Prostate gland (tissue), 2 donors: ENCODE data around the gene HBB. TPM values are rescaled to one million over a fixed set of nuclear protein-coding genes. Genes with fewer than 3 reads are reported as not detected.

ENCODE experiments used
- DNase-seq: peaks from one replicate; pipeline ENCODE4 v3.0.0-alpha.2; 2019; ENCODE audit warnings: low spot score
- H3K27ac ChIP-seq, 2 donors: fragments of 200-600 bp; sonication (generic); 2 replicates each; pipeline ENCODE4 v1.5.1; 2017 to 2019
- H3K27me3 ChIP-seq: fragments of 200-600 bp; sonication (generic); replicated peaks from 2 replicates; pipeline ENCODE4 v1.5.1; 2019; ENCODE audit not compliant: insufficient read depth
- H3K36me3 ChIP-seq, 2 donors: fragments of 200-600 bp; sonication (generic); 1 replicate in 1 of 2; 2 replicates in 1 of 2; pipeline versions ENCODE4 v1.5.1 to v1.8.1; 2017 to 2019
- H3K4me1 ChIP-seq: fragments of 200-600 bp; sonication (generic); replicated peaks from 2 replicates; pipeline ENCODE4 v1.5.1; 2019
- H3K4me3 ChIP-seq, 2 donors: fragments of 200-600 bp; sonication (generic); 2 replicates each; pipeline ENCODE4 v1.5.1; 2017 to 2019
- H3K9me3 ChIP-seq: fragments of 200-600 bp; sonication (generic); 2 replicates; pipeline ENCODE4 v1.5.1; 2017
- POLR2A ChIP-seq: fragments of 450-650 bp; IDR thresholded peaks from one replicate; pipeline ENCODE4 v1.6.1; 2016; ENCODE audit warnings: antibody characterized with exemption, mild to moderate bottlenecking
- POLR2AphosphoS5 ChIP-seq: sonication (generic); formaldehyde crosslinking; IDR thresholded peaks from one replicate; pipeline ENCODE4 v1.6.1; 2017; ENCODE audit warnings: antibody characterized with exemption
- WGBS: methylation state at CpG from one replicate; pipeline ENCODE4 v1.1.5; 2018; 5-methylcytosine and 5-hydroxymethylcytosine counted together
- intact Hi-C: fragments of 100-400 bp; cut with DNase I; formaldehyde crosslinking; loops from one replicate; pipeline ENCODE4 v1.14.2; 2022
- total RNA-seq, 2 donors: library from RNA; depleted of rRNA; stranded (reverse); fragments of >200 nt; gene quantifications; one replicate each; pipeline ENCODE4 v1.1.0, GENCODE V29; 2016
- TF ChIP-seq, protein P1 (sequence below), 4 experiments: fragments of 200-600 bp in 2 of 4; fragments of 450-650 bp in 2 of 4; sonication (generic) in 2 of 4; IDR thresholded peaks; 1 replicate in 3 of 4; 2 replicates in 1 of 4; pipeline ENCODE4 v1.5.1; 2016 to 2019; ENCODE audit warnings: antibody characterized with exemption in 4 of 4, mild to moderate bottlenecking in 2 of 4, moderate library complexity in 2 of 4

HBB gene
- total RNA-seq, 2 donors from 2014 or later: 9.5 to 15.7 TPM

- Histone ChIP-seq H3K27me3 (no peaks in the 10 kb centered on the region), H3K27ac (no peak overlapping the region), H3K36me3 (no peaks in the 10 kb centered on the region), H3K4me3 (no peak overlapping the region), H3K9me3 (no peaks in the 10 kb centered on the region), H3K4me1 (no peaks in the 10 kb centered on the region)
- no peak for DNase-seq
- intact Hi-C loops: no loop called here
- TF ChIP-seq, protein P1, sequence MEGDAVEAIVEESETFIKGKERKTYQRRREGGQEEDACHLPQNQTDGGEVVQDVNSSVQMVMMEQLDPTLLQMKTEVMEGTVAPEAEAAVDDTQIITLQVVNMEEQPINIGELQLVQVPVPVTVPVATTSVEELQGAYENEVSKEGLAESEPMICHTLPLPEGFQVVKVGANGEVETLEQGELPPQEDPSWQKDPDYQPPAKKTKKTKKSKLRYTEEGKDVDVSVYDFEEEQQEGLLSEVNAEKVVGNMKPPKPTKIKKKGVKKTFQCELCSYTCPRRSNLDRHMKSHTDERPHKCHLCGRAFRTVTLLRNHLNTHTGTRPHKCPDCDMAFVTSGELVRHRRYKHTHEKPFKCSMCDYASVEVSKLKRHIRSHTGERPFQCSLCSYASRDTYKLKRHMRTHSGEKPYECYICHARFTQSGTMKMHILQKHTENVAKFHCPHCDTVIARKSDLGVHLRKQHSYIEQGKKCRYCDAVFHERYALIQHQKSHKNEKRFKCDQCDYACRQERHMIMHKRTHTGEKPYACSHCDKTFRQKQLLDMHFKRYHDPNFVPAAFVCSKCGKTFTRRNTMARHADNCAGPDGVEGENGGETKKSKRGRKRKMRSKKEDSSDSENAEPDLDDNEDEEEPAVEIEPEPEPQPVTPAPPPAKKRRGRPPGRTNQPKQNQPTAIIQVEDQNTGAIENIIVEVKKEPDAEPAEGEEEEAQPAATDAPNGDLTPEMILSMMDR (IDR thresholded peaks at IDR 0.05): no peak
- TF ChIP-seq POLR2AphosphoS5 (no peak), POLR2A (no peak)
- WGBS: 89% methylated on average over 2 of the region's 2 CpGs
Observed at GRCh38 chr11:5229796-5230195, 2.9 kb upstream of the HBB start.

GRCh38 chr11:5229356-5229755, 2.5 kb upstream of the HBB start:
- no peaks in the 10 kb centered on the region for H3K9me3 ChIP-seq
- H3K27me3 ChIP-seq: no peaks in the 10 kb centered on the region
- no peaks in the 10 kb centered on the region for H3K4me1 ChIP-seq
- no peak for DNase-seq
- WGBS: 94% methylated on average over 1 of the region's 1 CpG
- H3K27ac ChIP-seq: no peak overlapping the region
- no peaks in the 10 kb centered on the region for H3K36me3 ChIP-seq
- intact Hi-C loops: no loop called here
- H3K4me3 ChIP-seq: no peak overlapping the region
- TF ChIP-seq POLR2AphosphoS5: no peak
- TF ChIP-seq, protein P1 (IDR thresholded peaks at IDR 0.05): no peak
- no peak for TF ChIP-seq POLR2A

DNA sequence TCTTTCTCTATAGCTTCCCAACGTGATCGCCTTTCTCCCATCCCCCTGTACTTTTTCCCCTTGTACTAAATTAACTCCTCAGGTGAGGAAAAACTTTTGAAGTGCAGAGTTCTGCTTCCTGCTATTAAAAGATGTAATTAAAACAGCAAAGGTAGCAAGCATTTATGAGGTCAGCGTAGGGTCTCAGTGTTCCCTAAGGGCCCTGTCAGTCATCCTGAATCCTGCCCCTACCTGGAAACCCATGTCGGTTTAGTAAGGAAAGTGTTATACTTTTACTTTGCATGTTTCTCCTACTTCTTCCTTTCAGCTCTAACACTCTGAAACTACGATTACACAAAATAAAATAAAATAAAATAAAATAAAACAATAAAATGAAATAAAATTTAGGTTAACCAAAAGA, 1.3 kb upstream of the HBB start:
- TF ChIP-seq POLR2A (no peak), POLR2AphosphoS5 (no peak)
- TF ChIP-seq, protein P1 (IDR thresholded peaks at IDR 0.05): no peak
- DNase-seq: no peak

DNA sequence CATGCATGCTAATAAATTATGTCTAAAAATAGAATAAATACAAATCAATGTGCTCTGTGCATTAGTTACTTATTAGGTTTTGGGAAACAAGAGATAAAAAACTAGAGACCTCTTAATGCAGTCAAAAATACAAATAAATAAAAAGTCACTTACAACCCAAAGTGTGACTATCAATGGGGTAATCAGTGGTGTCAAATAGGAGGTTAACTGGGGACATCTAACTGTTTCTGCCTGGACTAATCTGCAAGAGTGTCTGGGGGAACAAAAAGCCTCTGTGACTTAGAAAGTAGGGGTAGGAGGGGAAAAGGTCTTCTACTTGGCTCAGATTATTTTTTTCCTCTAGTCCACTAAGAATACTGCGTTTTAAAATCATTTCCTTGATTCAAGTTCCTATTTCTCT, 810 bp upstream of the HBB start:
- Histone ChIP-seq H3K27ac (no peak overlapping the region), H3K4me1 (no peaks in the 10 kb centered on the region), H3K27me3 (no peaks in the 10 kb centered on the region), H3K36me3 (no peaks in the 10 kb centered on the region), H3K4me3 (no peak overlapping the region), H3K9me3 (no peaks in the 10 kb centered on the region)
- intact Hi-C loops: no loop called here
- 50% methylated on average over 1 of the region's 1 CpG for WGBS
- DNase-seq: no peak
- TF ChIP-seq POLR2A (no peak), POLR2AphosphoS5 (no peak)
- TF ChIP-seq, protein P1 (IDR thresholded peaks at IDR 0.05): no peak

More for the DNA sequence above, 1.3 kb upstream of the HBB start:
- Histone ChIP-seq H3K27ac (no peak overlapping the region), H3K36me3 (no peaks in the 10 kb centered on the region), H3K4me1 (no peaks in the 10 kb centered on the region), H3K9me3 (no peaks in the 10 kb centered on the region), H3K27me3 (no peaks in the 10 kb centered on the region), H3K4me3 (no peak overlapping the region)
- 39% methylated on average over 5 of the region's 5 CpGs for WGBS
- intact Hi-C loops: no loop called here

DNA sequence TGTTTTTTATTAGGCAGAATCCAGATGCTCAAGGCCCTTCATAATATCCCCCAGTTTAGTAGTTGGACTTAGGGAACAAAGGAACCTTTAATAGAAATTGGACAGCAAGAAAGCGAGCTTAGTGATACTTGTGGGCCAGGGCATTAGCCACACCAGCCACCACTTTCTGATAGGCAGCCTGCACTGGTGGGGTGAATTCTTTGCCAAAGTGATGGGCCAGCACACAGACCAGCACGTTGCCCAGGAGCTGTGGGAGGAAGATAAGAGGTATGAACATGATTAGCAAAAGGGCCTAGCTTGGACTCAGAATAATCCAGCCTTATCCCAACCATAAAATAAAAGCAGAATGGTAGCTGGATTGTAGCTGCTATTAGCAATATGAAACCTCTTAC, 1.4 kb downstream of the HBB start:
- WGBS: 57% methylated on average over 2 of the region's 2 CpGs

More for the DNA sequence above, 1.4 kb downstream of the HBB start:
- no peaks in the 10 kb centered on the region for H3K36me3 ChIP-seq
- H3K4me1 ChIP-seq: no peaks in the 10 kb centered on the region
- no peak for DNase-seq
- H3K27me3 ChIP-seq: no peaks in the 10 kb centered on the region
- no peak overlapping the region for H3K4me3 ChIP-seq
- H3K9me3 ChIP-seq: no peaks in the 10 kb centered on the region
- no peak overlapping the region for H3K27ac ChIP-seq
- intact Hi-C loops: no loop called here
- TF ChIP-seq POLR2A: no peak
